K562 treated with DMSO at 1 percent for 12 hours (cell line): Measurements from ENCODE around the gene BBS12. TPM values are rescaled to one million over a fixed set of nuclear protein-coding genes. Genes with fewer than 3 reads are reported as not detected.

Experiments
- total RNA-seq: library from RNA; unstranded; fragments of 300-600 nt; gene quantifications from 2 replicates; pipeline ENCODE4 v1.2.3, GENCODE V29; 2022; ENCODE audit not compliant: insufficient read depth

Gene BBS12
- total RNA-seq = 2.3 and 7.2 TPM in 2 replicates

GRCh38 chr4:122732329-122733026 lies at the start of gene BBS12:
TSS of gene BBS12 (plus strand) at chr4:122732704. CDS start at chr4:122741893, 9,189 bp downstream.

Other genes starting within 250 kb of the BBS12 start
- gene IL21, start 111.6 kb upstream of the BBS12 start, total RNA-seq = not detected in 2 replicates
- gene FGF2, start 94.1 kb downstream of the BBS12 start, total RNA-seq = 4.8 and 6.1 TPM in 2 replicates
- gene NUDT6, start 189.9 kb downstream of the BBS12 start, total RNA-seq = 6.4 and 19.6 TPM in 2 replicates